Panc1 (cell line): ENCODE measurements around the gene AGBL4.

ENCODE experiments used
- CTCF ChIP-seq: fragments of 450-650 bp; IDR thresholded peaks from 2 replicates; pipeline ENCODE4 v1.5.1; 2017; ENCODE audit warnings: mild to moderate bottlenecking
- POLR2AphosphoS5 ChIP-seq: IDR thresholded peaks from 2 replicates; pipeline ENCODE4 v1.6.1; 2012; ENCODE audit warnings: mild to moderate bottlenecking, low read depth, low read length, moderate library complexity
- REST ChIP-seq, 2 experiments: IDR thresholded peaks; 2 replicates each; pipeline ENCODE4 v1.6.1; 2011 to 2012; ENCODE audit warnings: low read depth in 2 of 2, control low read depth in 1 of 2, low read length in 1 of 2, mild to moderate bottlenecking in 1 of 2, moderate library complexity in 1 of 2; ENCODE audit not compliant: insufficient read depth in 1 of 2
- SIN3A ChIP-seq: IDR thresholded peaks from 2 replicates; pipeline ENCODE4 v1.6.1; 2012; ENCODE audit warnings: low read depth, mild to moderate bottlenecking, low read length, moderate library complexity, borderline replicate concordance; ENCODE audit not compliant: insufficient read depth
- TCF7L2 ChIP-seq: IDR thresholded peaks from 2 replicates; pipeline ENCODE4 v1.6.1; 2011; ENCODE audit warnings: mild to moderate bottlenecking, low read depth, low read length, inconsistent platforms

GRCh38 chr1:48684381-48684780 is 1339.4 kb downstream of the AGBL4 start:
- TF ChIP-seq CTCF, result no peak
- no peak for TF ChIP-seq POLR2AphosphoS5
- no peak for TF ChIP-seq REST (IDR thresholded peaks at IDR 0.05; ENCODE audit: insufficient read depth in 1 of 2, low read depth in 2 of 2, low read length in 1 of 2)
- no peak for TF ChIP-seq TCF7L2
- no peak for TF ChIP-seq SIN3A
